Liver (tissue), 9 donors: ENCODE measurements around the gene ANO10. TPM values are rescaled to one million over a fixed set of nuclear protein-coding genes. Genes with fewer than 3 reads are reported as not detected.

ENCODE experiments used
- DNase-seq: peaks from one replicate; pipeline ENCODE4 v3.0.0-alpha.2; 2017; ENCODE audit warnings: low spot score
- H3K27ac ChIP-seq, 2 donors: one replicate each; pipeline ENCODE4 v1.7.0; 2013; ENCODE audit warnings: inconsistent platforms in 2 of 2, low read length in 2 of 2, control low read depth in 1 of 2, low read depth in 1 of 2, mild to moderate bottlenecking in 1 of 2
- H3K27me3 ChIP-seq, 4 donors: one replicate each; pipeline versions ENCODE4 v1.6.1 to v1.7.0; 2013; ENCODE audit warnings: low read length in 3 of 4, inconsistent platforms in 1 of 4, mild to moderate bottlenecking in 1 of 4, moderate library complexity in 1 of 4; ENCODE audit not compliant: control insufficient read depth in 4 of 4, insufficient read depth in 4 of 4
- H3K36me3 ChIP-seq, 4 donors: one replicate each; pipeline versions ENCODE4 v1.6.1 to v1.7.0; 2013; ENCODE audit warnings: low read length in 3 of 4, mild to moderate bottlenecking in 3 of 4, low read depth in 1 of 4, moderate library complexity in 1 of 4; ENCODE audit not compliant: control insufficient read depth in 4 of 4, insufficient read depth in 3 of 4
- H3K4me1 ChIP-seq, 4 donors: one replicate each; pipeline versions ENCODE4 v1.6.1 to v1.7.0; 2013; ENCODE audit warnings: low read length in 3 of 4, mild to moderate bottlenecking in 3 of 4, moderate library complexity in 1 of 4; ENCODE audit not compliant: control insufficient read depth in 4 of 4, insufficient read depth in 4 of 4
- H3K4me3 ChIP-seq, 3 donors: one replicate each; pipeline versions ENCODE4 v1.6.1 to v1.7.0; 2013; ENCODE audit warnings: low read length in 3 of 3, control low read depth in 1 of 3, low read depth in 1 of 3, mild to moderate bottlenecking in 1 of 3
- H3K9ac ChIP-seq, 2 donors: one replicate each; pipeline ENCODE4 v1.7.0; 2013; ENCODE audit warnings: low read length in 2 of 2, mild to moderate bottlenecking in 2 of 2, moderate library complexity in 2 of 2, control low read depth in 1 of 2, low read depth in 1 of 2
- H3K9me3 ChIP-seq, 4 donors: one replicate each; pipeline versions ENCODE4 v1.6.1 to v1.7.0; 2013; ENCODE audit warnings: low read length in 3 of 4; ENCODE audit not compliant: control insufficient read depth in 4 of 4
- CTCF ChIP-seq: fragments of 150-350 bp; IDR thresholded peaks from 2 replicates; pipeline ENCODE4 v1.5.1; 2017; ENCODE audit warnings: improper control_type of control experiment, low read depth, low read length; ENCODE audit not compliant: missing input control
- EGR1 ChIP-seq, 2 donors: IDR thresholded peaks; 2 replicates each; pipeline ENCODE4 v1.6.1; 2016 to 2018; ENCODE audit warnings: antibody characterized with exemption in 2 of 2, low read depth in 2 of 2
- FOXA1 ChIP-seq: IDR thresholded peaks from 2 replicates; pipeline ENCODE4 v1.6.1; 2016; ENCODE audit warnings: antibody characterized with exemption
- FOXA2 ChIP-seq: IDR thresholded peaks from 2 replicates; pipeline ENCODE4 v1.6.1; 2016; ENCODE audit warnings: antibody characterized with exemption
- GABPA ChIP-seq, 2 donors: IDR thresholded peaks in 1 of 2; conservative IDR thresholded peaks in 1 of 2; 2 replicates each; pipeline ENCODE4 v1.6.1; 2016; ENCODE audit warnings: antibody characterized with exemption in 2 of 2, mild to moderate bottlenecking in 1 of 2, moderate library complexity in 1 of 2
- HNF4A ChIP-seq, 2 donors: conservative IDR thresholded peaks; 2 replicates each; pipeline ENCODE4 v1.6.1; 2016; ENCODE audit warnings: antibody characterized with exemption in 2 of 2, mild to moderate bottlenecking in 2 of 2
- HNF4G ChIP-seq: IDR thresholded peaks from 2 replicates; pipeline ENCODE4 v1.6.1; 2016; ENCODE audit warnings: antibody characterized with exemption
- JUND ChIP-seq, 2 donors: IDR thresholded peaks; 2 replicates each; pipeline ENCODE4 v1.6.1; 2016; ENCODE audit warnings: antibody characterized with exemption in 2 of 2
- MAX ChIP-seq: IDR thresholded peaks from 2 replicates; pipeline ENCODE4 v1.6.1; 2016; ENCODE audit warnings: antibody characterized with exemption
- NR2F2 ChIP-seq: IDR thresholded peaks from 2 replicates; pipeline ENCODE4 v1.6.1; 2016; ENCODE audit warnings: antibody characterized with exemption
- RAD21 ChIP-seq, 2 donors: IDR thresholded peaks; 2 replicates each; pipeline ENCODE4 v1.6.1; 2016; ENCODE audit warnings: antibody characterized with exemption in 2 of 2, mild to moderate bottlenecking in 2 of 2
- REST ChIP-seq: IDR thresholded peaks from 2 replicates; pipeline ENCODE4 v1.6.1; 2016; ENCODE audit warnings: antibody characterized with exemption, mild to moderate bottlenecking
- RXRA ChIP-seq, 2 donors: IDR thresholded peaks; 2 replicates each; pipeline ENCODE4 v1.6.1; 2017 to 2018; ENCODE audit warnings: antibody characterized with exemption in 2 of 2, mild to moderate bottlenecking in 1 of 2
- SP1 ChIP-seq: IDR thresholded peaks from 2 replicates; pipeline ENCODE4 v1.6.1; 2018; ENCODE audit warnings: antibody characterized with exemption, mild to moderate bottlenecking
- TAF1 ChIP-seq: conservative IDR thresholded peaks from 2 replicates; pipeline ENCODE4 v1.6.1; 2016; ENCODE audit warnings: antibody characterized with exemption, mild to moderate bottlenecking
- YY1 ChIP-seq: IDR thresholded peaks from 2 replicates; pipeline ENCODE4 v1.6.1; 2016; ENCODE audit warnings: antibody characterized with exemption, mild to moderate bottlenecking
- ZBTB33 ChIP-seq: IDR thresholded peaks from 2 replicates; pipeline ENCODE4 v1.6.1; 2016; ENCODE audit warnings: antibody characterized with exemption
- WGBS: extraction: QIAGEN DNeasy Blood & Tissue Kit; methylation state at CpG from one replicate; pipeline ENCODE4 v1.1.7; 2013; 5-methylcytosine and 5-hydroxymethylcytosine counted together
- polyA plus RNA-seq, 2 donors: library from polyadenylated mRNA; stranded (reverse) in 1 of 2; unstranded in 1 of 2; fragments of 200-250 nt in 1 of 2; fragments of >200 nt in 1 of 2; fragmentation: Nextera tagmentation in 1 of 2; extraction: Ambion mirVana in 1 of 2; gene quantifications; one replicate each; pipeline versions ENCODE4 v1.2.1 to v1.2.3, GENCODE V29; 2013 to 2015
- total RNA-seq, 2 donors: library from RNA; depleted of rRNA; stranded (reverse); fragments of >200 nt; gene quantifications; one replicate each; pipeline ENCODE4 v1.2.3, GENCODE V29; 2014
- donor health status: healthy.
- donor health status: healthy.
- donor health status: healthy.
- donor health status: healthy.
- donor health status: healthy.

ANO10 gene
- total and polyA plus RNA-seq, 4 donors, result 5.6 to 8.7 (median 6.8) TPM

GRCh38 chr3:43394041-43394554 is 227.7 kb downstream of the ANO10 start:
- DNase-seq, result no peak
- Histone ChIP-seq H3K27ac (peak overlapping the region; percentile 52 to 54), H3K27me3 (no peaks in the 10 kb centered on the region), H3K36me3 (no peaks in the 10 kb centered on the region), H3K4me3 (no peak overlapping the region), H3K9me3 (no peaks in the 10 kb centered on the region), H3K4me1 (peaks cover 3 to 9% (median 7%) of the 10 kb centered on the region in 4 donors), H3K9ac (no peak overlapping the region)
- 50% methylated on average over 2 of the region's 2 CpGs for WGBS
- peak in 1 of 2 donors; percentile 24 for TF ChIP-seq JUND (IDR thresholded peaks at IDR 0.05)
- TF ChIP-seq RXRA (IDR thresholded peaks at IDR 0.05), result peak; percentile 58
- peak; percentile 38 for TF ChIP-seq MAX
- TF ChIP-seq EGR1 (IDR thresholded peaks at IDR 0.05; ENCODE audit: low read depth in 2 of 2), result no peak
- TF ChIP-seq FOXA2, result no peak
- no peak for TF ChIP-seq CTCF
- peak; percentile 99 for TF ChIP-seq NR2F2
- TF ChIP-seq REST, result peak; percentile 47
- TF ChIP-seq FOXA1, result no peak
- TF ChIP-seq ZBTB33, result no peak
- TF ChIP-seq RAD21 (IDR thresholded peaks at IDR 0.05), result peak in 1 of 2 donors; percentile 35
- no peak for TF ChIP-seq SP1
- TF ChIP-seq TAF1, result no peak
- no peak for TF ChIP-seq GABPA (IDR thresholded peaks at IDR 0.05 in 1 of 2, conservative IDR thresholded peaks at IDR 0.05 in 1 of 2)

- H3K9me3 ChIP-seq, result no peaks in the 10 kb centered on the region
- H3K27me3 ChIP-seq, result no peaks in the 10 kb centered on the region
- H3K4me1 ChIP-seq, result peaks cover 6 to 19% (median 12%) of the 10 kb centered on the region in 4 donors
- peak overlapping the region; percentile 8 to 19 for H3K27ac ChIP-seq
- H3K9ac ChIP-seq, result no peak overlapping the region
- no peak for DNase-seq
- H3K4me3 ChIP-seq, result no peak overlapping the region
- H3K36me3 ChIP-seq, result no peaks in the 10 kb centered on the region
- WGBS, result 98% methylated on average over 1 of the region's 1 CpG
- TF ChIP-seq RXRA (IDR thresholded peaks at IDR 0.05) (no peak), MAX (no peak), REST (no peak), YY1 (no peak), ZBTB33 (no peak), GABPA (IDR thresholded peaks at IDR 0.05 in 1 of 2, conservative IDR thresholded peaks at IDR 0.05 in 1 of 2) (no peak), EGR1 (IDR thresholded peaks at IDR 0.05; ENCODE audit: low read depth in 2 of 2) (no peak), FOXA2 (no peak), SP1 (no peak), HNF4G (no peak), HNF4A (conservative IDR thresholded peaks at IDR 0.05) (no peak)
Measured at GRCh38 chr3:43391621-43392020, 230.2 kb downstream of the ANO10 start.
